ENCODE data around the gene TSKU. TPM values are rescaled to one million over a fixed set of nuclear protein-coding genes. Genes with fewer than 3 reads are reported as not detected.
"Not testable (repeated sequence)": the region's sequence is repeated elsewhere in the genome, so short reads cannot be mapped to it uniquely, and the experiment has no call there.

Gene TSKU, protein sequence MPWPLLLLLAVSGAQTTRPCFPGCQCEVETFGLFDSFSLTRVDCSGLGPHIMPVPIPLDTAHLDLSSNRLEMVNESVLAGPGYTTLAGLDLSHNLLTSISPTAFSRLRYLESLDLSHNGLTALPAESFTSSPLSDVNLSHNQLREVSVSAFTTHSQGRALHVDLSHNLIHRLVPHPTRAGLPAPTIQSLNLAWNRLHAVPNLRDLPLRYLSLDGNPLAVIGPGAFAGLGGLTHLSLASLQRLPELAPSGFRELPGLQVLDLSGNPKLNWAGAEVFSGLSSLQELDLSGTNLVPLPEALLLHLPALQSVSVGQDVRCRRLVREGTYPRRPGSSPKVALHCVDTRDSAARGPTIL
- 47.5 TPM for polyA plus RNA-seq (2013, experiment 1 of 2)
- 48.4 TPM for polyA plus RNA-seq (2013, experiment 2 of 2)

DNA sequence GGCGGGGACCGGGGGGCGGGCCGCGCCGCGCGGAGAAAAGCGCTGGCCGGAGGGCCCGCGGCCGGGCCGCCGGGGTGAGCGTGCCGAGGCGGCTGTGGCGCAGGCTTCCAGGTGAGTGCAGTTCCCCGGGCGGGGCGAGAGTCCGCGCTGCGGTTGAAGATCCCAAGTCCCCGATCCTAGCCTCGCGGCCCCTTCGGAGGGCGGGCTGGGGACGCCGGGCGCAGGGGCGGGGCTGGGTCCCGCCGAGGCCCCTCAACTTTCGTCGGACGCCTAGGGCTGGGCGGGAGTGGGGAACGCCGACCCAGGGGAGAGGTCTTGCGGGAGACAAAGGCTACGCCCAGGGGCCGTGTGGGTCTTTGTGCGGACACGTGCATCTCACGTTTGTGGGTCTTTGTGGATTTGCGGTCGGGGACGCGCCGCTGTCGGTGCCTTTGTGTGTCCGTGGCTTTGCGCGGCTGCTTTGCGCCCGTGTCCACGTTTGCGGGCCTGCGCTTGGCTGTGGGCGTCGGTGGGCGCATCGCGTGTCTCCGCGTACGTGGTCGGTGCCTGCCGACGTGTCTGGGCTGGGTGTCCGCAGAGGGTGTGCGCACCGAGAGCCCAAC, at the start of gene TSKU:
Gene TSKU, plus strand, starts transcription at position 63 of the 602 bp plus-strand sequence. CDS start 12,261 bp downstream, outside the sequence.
- peak within 1 kb of the TSS; percentile 97 to 100 for H3K18ac ChIP-seq (ENCODE audit: low read depth in 1 of 2, low read length in 2 of 2)
- no peak within 1 kb of the TSS for H2AFZ ChIP-seq (ENCODE audit: low read depth, low read length)
- H3K4ac ChIP-seq (ENCODE audit: low read depth in 1 of 2, low read length in 2 of 2), result peak within 1 kb of the TSS; percentile 100
- H3K4me1 ChIP-seq (ENCODE audit: control insufficient read depth, insufficient read depth, low read depth, low read length), result peaks cover 37% of the 10 kb centered on the region
- H4K8ac ChIP-seq (ENCODE audit: low read length), result peak within 1 kb of the TSS; percentile 92
- H3K27ac ChIP-seq (ENCODE audit: low read length, poor library complexity, severe bottlenecking), result peak within 1 kb of the TSS; percentile 96
- H2BK5ac ChIP-seq (ENCODE audit: low read depth, low read length, poor library complexity, severe bottlenecking), result peak within 1 kb of the TSS; percentile 96
- H3K23ac ChIP-seq (ENCODE audit: low read length in 2 of 2), result peak within 1 kb of the TSS in 1 of 2 experiments; percentile 96
- H2BK12ac ChIP-seq (ENCODE audit: low read length in 2 of 2), result peak within 1 kb of the TSS; percentile 90 to 95
- peak within 1 kb of the TSS; percentile 96 for H2BK120ac ChIP-seq (ENCODE audit: low read depth, low read length)
- H3K4me2 ChIP-seq (ENCODE audit: low read length, poor library complexity, severe bottlenecking), result peak within 1 kb of the TSS; percentile 89
- peaks cover 6 to 13% of the 10 kb centered on the region in 2 experiments for H3K36me3 ChIP-seq (ENCODE audit: control insufficient read depth in 1 of 2, insufficient read depth in 2 of 2, low read depth in 1 of 2, low read length in 2 of 2)
- H3K9ac ChIP-seq (ENCODE audit: low read length), result peak within 1 kb of the TSS; percentile 97
- H2AK5ac ChIP-seq (ENCODE audit: low read length, severe bottlenecking), result peak within 1 kb of the TSS; percentile 84
- H3K9me3 ChIP-seq (ENCODE audit: control insufficient read depth, low read length), result no peaks in the 10 kb centered on the region
- under 1% methylated on average over 61 of the region's 76 CpGs for WGBS
- peak within 1 kb of the TSS; percentile 91 to 99 for H3K4me3 ChIP-seq (ENCODE audit: insufficient read depth in 1 of 2, low read depth in 1 of 2, low read length in 2 of 2)
- H3K79me1 ChIP-seq (replicated peaks; ENCODE audit: low read length, poor library complexity, severe bottlenecking), result peaks cover 17% of the 10 kb centered on the region
- H4K91ac ChIP-seq (ENCODE audit: low read length), result peak within 1 kb of the TSS; percentile 96
- no peak for DNase-seq
- no peaks in the 10 kb centered on the region for H3K27me3 ChIP-seq (ENCODE audit: control insufficient read depth in 1 of 2, insufficient read depth in 1 of 2, low read length in 2 of 2)
- H3K14ac ChIP-seq (ENCODE audit: low read length in 2 of 2), result peak within 1 kb of the TSS in 1 of 2 experiments; percentile 100
- H2BK15ac ChIP-seq (ENCODE audit: low read depth, poor library complexity, severe bottlenecking), result peak within 1 kb of the TSS; percentile 99

DNA sequence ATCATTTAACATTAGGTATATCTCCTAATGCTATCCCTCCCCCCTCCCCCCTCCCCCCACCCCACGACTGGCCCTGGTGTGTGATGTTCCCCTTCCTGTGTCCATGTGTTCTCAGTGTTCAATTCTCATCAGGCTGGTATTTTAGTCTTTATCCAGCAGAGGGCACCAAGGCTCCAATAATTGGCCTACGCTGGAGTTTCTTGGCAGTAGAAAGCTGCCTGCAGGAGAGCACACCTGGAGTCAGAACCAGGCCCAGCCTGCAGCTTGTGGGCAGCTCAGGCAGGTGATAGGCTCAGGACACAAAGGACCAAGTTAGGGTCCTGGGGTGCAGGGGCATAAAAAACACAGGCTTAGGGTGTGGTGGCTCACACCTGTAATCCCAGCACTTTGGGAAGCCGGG, 49.2 kb upstream of the TSKU start:
- not testable (repeated sequence) for H2BK5ac ChIP-seq (ENCODE audit: low read depth, low read length, poor library complexity, severe bottlenecking); H2AFZ ChIP-seq (ENCODE audit: low read depth, low read length); H2BK15ac ChIP-seq (ENCODE audit: low read depth, poor library complexity, severe bottlenecking); H3K79me1 ChIP-seq (replicated peaks; ENCODE audit: low read length, poor library complexity, severe bottlenecking); H3K4me1 ChIP-seq (ENCODE audit: control insufficient read depth, insufficient read depth, low read depth, low read length); H3K4me2 ChIP-seq (ENCODE audit: low read length, poor library complexity, severe bottlenecking); H4K91ac ChIP-seq (ENCODE audit: low read length); H3K23ac ChIP-seq (ENCODE audit: low read length in 2 of 2); H2BK120ac ChIP-seq (ENCODE audit: low read depth, low read length); H3K9me3 ChIP-seq (ENCODE audit: control insufficient read depth, low read length); H2AK5ac ChIP-seq (ENCODE audit: low read length, severe bottlenecking); H4K8ac ChIP-seq (ENCODE audit: low read length); H3K4ac ChIP-seq (ENCODE audit: low read depth in 1 of 2, low read length in 2 of 2); H3K14ac ChIP-seq (ENCODE audit: low read length in 2 of 2); H2BK12ac ChIP-seq (ENCODE audit: low read length in 2 of 2); H3K36me3 ChIP-seq (ENCODE audit: control insufficient read depth in 1 of 2, insufficient read depth in 2 of 2, low read depth in 1 of 2, low read length in 2 of 2); H3K9ac ChIP-seq (ENCODE audit: low read length); H3K27ac ChIP-seq (ENCODE audit: low read length, poor library complexity, severe bottlenecking); H3K4me3 ChIP-seq (ENCODE audit: insufficient read depth in 1 of 2, low read depth in 1 of 2, low read length in 2 of 2); H3K18ac ChIP-seq (ENCODE audit: low read depth in 1 of 2, low read length in 2 of 2)
- 27% methylated on average over 2 of the region's 3 CpGs for WGBS
- DNase-seq, result peak; percentile 74
- peaks cover 32 to 33% of the 10 kb centered on the region in 2 experiments for H3K27me3 ChIP-seq (ENCODE audit: control insufficient read depth in 1 of 2, insufficient read depth in 1 of 2, low read length in 2 of 2)

DNA sequence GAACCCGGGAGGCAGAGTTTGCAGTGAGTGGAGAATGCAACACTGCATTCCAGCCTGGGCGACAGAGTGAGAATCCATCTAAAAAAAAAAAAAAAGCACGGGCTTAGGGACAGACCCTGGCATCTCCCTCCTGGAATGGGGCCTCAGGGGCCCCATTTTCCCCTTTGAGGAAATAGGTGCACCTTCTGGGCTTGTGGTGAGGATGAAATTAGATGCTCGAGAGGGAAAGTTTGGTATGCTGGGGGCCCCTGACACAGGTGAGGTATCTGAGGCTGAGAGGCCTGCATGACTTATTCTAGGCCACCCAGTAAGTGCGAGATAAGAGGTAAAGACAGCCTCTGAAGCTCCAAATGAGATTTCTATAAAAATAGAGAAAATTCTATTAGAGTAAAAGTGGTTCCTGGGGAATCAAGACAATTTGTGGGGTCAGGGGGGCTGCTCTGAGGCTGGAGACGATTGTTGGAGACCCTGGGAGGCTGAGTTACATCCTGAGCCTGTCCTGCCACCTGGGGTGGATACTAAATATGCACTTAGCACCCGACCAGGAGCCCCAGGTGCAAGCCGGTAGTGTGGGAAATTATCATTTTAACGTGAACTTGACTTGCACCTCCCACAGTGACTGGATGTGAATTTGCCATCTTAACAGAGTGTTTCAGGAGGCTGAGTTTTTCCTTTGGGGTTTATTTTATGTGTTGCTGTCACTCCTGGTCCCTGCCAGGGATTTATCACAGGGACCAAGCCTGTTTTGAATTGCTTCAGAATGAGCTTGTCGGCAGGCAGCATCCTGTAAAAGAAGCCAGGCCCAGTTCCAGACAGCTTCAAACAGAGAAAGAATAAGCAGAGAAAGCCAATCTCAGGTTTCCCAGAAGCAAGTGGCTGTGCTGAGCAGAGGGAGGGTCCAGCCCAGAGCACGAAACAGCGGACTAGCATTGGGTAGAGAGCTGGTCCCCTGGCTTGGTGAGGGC, 48.4 kb upstream of the TSKU start:
- Histone ChIP-seq H3K9me3 (ENCODE audit: control insufficient read depth, low read length) (no peaks in the 10 kb centered on the region), H4K91ac (ENCODE audit: low read length) (no peak overlapping the region), H2BK5ac (ENCODE audit: low read depth, low read length, poor library complexity, severe bottlenecking) (no peak overlapping the region), H3K4me3 (ENCODE audit: insufficient read depth in 1 of 2, low read depth in 1 of 2, low read length in 2 of 2) (no peak overlapping the region), H3K4ac (ENCODE audit: low read depth in 1 of 2, low read length in 2 of 2) (no peak overlapping the region), H3K18ac (ENCODE audit: low read depth in 1 of 2, low read length in 2 of 2) (peak overlapping the region in 1 of 2 experiments; percentile 67), H2AK5ac (ENCODE audit: low read length, severe bottlenecking) (no peak overlapping the region), H3K9ac (ENCODE audit: low read length) (peak overlapping the region; percentile 30), H2BK120ac (ENCODE audit: low read depth, low read length) (no peak overlapping the region), H3K14ac (ENCODE audit: low read length in 2 of 2) (no peak overlapping the region), H2BK12ac (ENCODE audit: low read length in 2 of 2) (peak overlapping the region; percentile 37 to 71), H3K27ac (ENCODE audit: low read length, poor library complexity, severe bottlenecking) (no peak overlapping the region), H3K4me1 (ENCODE audit: control insufficient read depth, insufficient read depth, low read depth, low read length) (peaks cover 3% of the 10 kb centered on the region), H3K4me2 (ENCODE audit: low read length, poor library complexity, severe bottlenecking) (no peak overlapping the region), H3K23ac (ENCODE audit: low read length in 2 of 2) (no peak overlapping the region), H2BK15ac (ENCODE audit: low read depth, poor library complexity, severe bottlenecking) (no peak overlapping the region), H4K8ac (ENCODE audit: low read length) (peak overlapping the region; percentile 83), H3K79me1 (replicated peaks; ENCODE audit: low read length, poor library complexity, severe bottlenecking) (no peaks in the 10 kb centered on the region), H3K36me3 (ENCODE audit: control insufficient read depth in 1 of 2, insufficient read depth in 2 of 2, low read depth in 1 of 2, low read length in 2 of 2) (no peaks in the 10 kb centered on the region), H3K27me3 (ENCODE audit: control insufficient read depth in 1 of 2, insufficient read depth in 1 of 2, low read length in 2 of 2) (peaks cover 24 to 25% of the 10 kb centered on the region in 2 experiments), H2AFZ (ENCODE audit: low read depth, low read length) (peak overlapping the region; percentile 7)
- 41% methylated on average over 11 of the region's 12 CpGs for WGBS
- no peak for DNase-seq
